Endothelial cell of umbilical vein (primary cell): ENCODE measurements around the gene HCLS1. TPM values are rescaled to one million over a fixed set of nuclear protein-coding genes. Genes with fewer than 3 reads are reported as not detected.

Experiments
- BruUV-seq: library from RNA; stranded (reverse); fragments of 400-500 nt; replicated peaks from 2 replicates; lab custom pipeline; 2021; lab: Mats Ljungman, UMichigan
- CTCF ChIA-PET: fragments of 300-600, 350-600 bp; sonication (Branson Sonifier 250); formaldehyde crosslinking; loops from one replicate; lab custom pipeline; 2021; ENCODE audit warnings: antibody characterized with exemption, inconsistent platforms; lab: Charles Lee
- POLR2A ChIA-PET: fragments of 300-600, 350-600 bp; sonication (Branson Sonifier 250); formaldehyde crosslinking; loops from one replicate; lab custom pipeline; 2021; ENCODE audit warnings: antibody characterized with exemption, inconsistent platforms; lab: Charles Lee
- DNase-seq: peaks from one replicate; pipeline ENCODE4 v3.0.0-alpha.2; 2011; ENCODE audit warnings: low read depth, low spot score
- FAIRE-seq: peaks from 2 replicates; lab custom pipeline; 2011; peaks lifted over from hg19 to GRCh38; lab: Jason Lieb, UNC
- H2AFZ ChIP-seq: 2 replicates; pipeline ENCODE4 v1.6.0; 2012; ENCODE audit warnings: low read depth, low read length, control low read depth, inconsistent platforms
- H3K27ac ChIP-seq: 2 replicates; pipeline ENCODE4 v1.5.1; 2011; ENCODE audit warnings: low read depth, mild to moderate bottlenecking, control low read depth, low read length, moderate library complexity; ENCODE audit not compliant: insufficient read depth
- H3K27me3 ChIP-seq, 2 experiments: 2 replicates each; pipeline versions ENCODE4 v1.6.0 to v1.6.1; 2011; ENCODE audit warnings: low read length in 2 of 2, mixed read lengths in 1 of 2; ENCODE audit not compliant: control insufficient read depth in 2 of 2, insufficient read depth in 2 of 2
- H3K36me3 ChIP-seq, 2 experiments: 2 replicates in 1 of 2; 3 replicates in 1 of 2; pipeline ENCODE4 v1.5.1; 2011; ENCODE audit warnings: low read length in 2 of 2, mild to moderate bottlenecking in 1 of 2, moderate library complexity in 1 of 2; ENCODE audit not compliant: control insufficient read depth in 2 of 2, insufficient read depth in 2 of 2; ENCODE audit errors: extremely low read depth in 1 of 2
- H3K4me1 ChIP-seq: 3 replicates; pipeline ENCODE4 v1.5.1; 2011; ENCODE audit warnings: mild to moderate bottlenecking, low read length; ENCODE audit not compliant: control insufficient read depth, insufficient read depth; ENCODE audit errors: extremely low read depth
- H3K4me2 ChIP-seq: 2 replicates; pipeline ENCODE4 v1.6.1; 2011; ENCODE audit warnings: low read length, control low read depth, mixed read lengths; ENCODE audit not compliant: insufficient read depth
- H3K4me3 ChIP-seq, 3 experiments: fragments of 200-600 bp in 1 of 3; sonication (generic), shearing (Covaris generic) in 1 of 3; replicated peaks in 1 of 3; 2 replicates each; pipeline ENCODE4 v1.5.1; 2011 to 2016; ENCODE audit warnings: control low read depth in 3 of 3, low read length in 3 of 3, mild to moderate bottlenecking in 2 of 3, inconsistent platforms in 1 of 3, low read depth in 1 of 3, moderate library complexity in 1 of 3; ENCODE audit not compliant: insufficient read depth in 1 of 3
- H3K79me2 ChIP-seq: 2 replicates; pipeline ENCODE4 v1.6.0; 2012; ENCODE audit warnings: low read length, inconsistent platforms; ENCODE audit not compliant: control insufficient read depth, insufficient read depth
- H3K9ac ChIP-seq: replicated peaks from 2 replicates; pipeline ENCODE3; 2011; ENCODE audit warnings: low read length, control low read depth; ENCODE audit not compliant: insufficient read depth; ENCODE audit errors: extremely low read depth
- H3K9me1 ChIP-seq: replicated peaks from 3 replicates; pipeline ENCODE4 v1.6.0; 2011; ENCODE audit warnings: mild to moderate bottlenecking, low read length; ENCODE audit not compliant: control insufficient read depth, insufficient read depth; ENCODE audit errors: extremely low read depth
- H3K9me3 ChIP-seq: replicated peaks from 2 replicates; pipeline ENCODE4 v1.5.1; 2012; ENCODE audit warnings: low read length, inconsistent platforms; ENCODE audit not compliant: control insufficient read depth, insufficient read depth
- H4K20me1 ChIP-seq: replicated peaks from 2 replicates; pipeline ENCODE3; 2011; ENCODE audit warnings: mild to moderate bottlenecking, low read length; ENCODE audit not compliant: control insufficient read depth, insufficient read depth; ENCODE audit errors: extremely low read depth
- CTCF ChIP-seq, 2 donors: IDR thresholded peaks; 1 replicate in 1 of 2; 2 replicates in 1 of 2; pipeline ENCODE4 v1.5.1; 2011; ENCODE audit warnings: low read length in 2 of 2, mild to moderate bottlenecking in 2 of 2, moderate library complexity in 2 of 2, control low read depth in 1 of 2, inconsistent platforms in 1 of 2, low read depth in 1 of 2; ENCODE audit not compliant: insufficient read depth in 1 of 2; ENCODE audit errors: extremely low read depth in 1 of 2
- EZH2 ChIP-seq: IDR thresholded peaks from 2 replicates; pipeline ENCODE4 v1.6.1; 2012; ENCODE audit warnings: borderline replicate concordance, low read depth, mild to moderate bottlenecking, moderate library complexity, low read length, inconsistent platforms; ENCODE audit not compliant: severe bottlenecking
- FOS ChIP-seq: IDR thresholded peaks from 2 replicates; pipeline ENCODE4 v1.6.1; 2011; ENCODE audit warnings: mild to moderate bottlenecking, low read length, moderate library complexity, borderline replicate concordance; ENCODE audit not compliant: insufficient read depth
- GATA2 ChIP-seq: IDR thresholded peaks from 2 replicates; pipeline ENCODE4 v1.7.0; 2011; ENCODE audit warnings: low read depth, mild to moderate bottlenecking, moderate library complexity, mixed read lengths, low read length; ENCODE audit not compliant: insufficient read length, insufficient read depth
- JUN ChIP-seq: IDR thresholded peaks from 2 replicates; pipeline ENCODE4 v1.6.1; 2011; ENCODE audit warnings: borderline replicate concordance, low read depth; ENCODE audit not compliant: insufficient read length, insufficient read depth
- MAX ChIP-seq: IDR thresholded peaks from 2 replicates; pipeline ENCODE4 v1.6.1; 2011; ENCODE audit not compliant: insufficient read depth, insufficient read length
- MYC ChIP-seq: IDR thresholded peaks from one replicate; pipeline ENCODE4 v1.6.1; 2011; ENCODE audit warnings: mild to moderate bottlenecking, low read depth, low read length
- POLR2A ChIP-seq: IDR thresholded peaks from 2 replicates; pipeline ENCODE4 v1.6.1; 2012; ENCODE audit warnings: low read depth, mild to moderate bottlenecking, control low read depth, low read length
- POLR2AphosphoS5 ChIP-seq: IDR thresholded peaks from 2 replicates; pipeline ENCODE4 v1.6.1; 2012; ENCODE audit warnings: low read depth, mild to moderate bottlenecking, control low read depth, low read length, moderate library complexity; ENCODE audit not compliant: insufficient read depth
- dilution Hi-C: fragments of 300-500 bp; cut with MboI; formaldehyde crosslinking; loops from one replicate; pipeline ENCODE4 v1.15.0; 2019; ENCODE audit warnings: low sequenced_read_pairs; ENCODE audit not compliant: extremely low pct_ligation_motif_present
- intact Hi-C: fragments of 100-400 bp; cut with micrococcal nuclease; formaldehyde crosslinking; loops from one replicate; pipeline ENCODE4 v1.10.0; 2022
- polyA plus RNA-seq, 4 experiments: library from polyadenylated mRNA; depleted of rRNA in 3 of 4; stranded (reverse) in 3 of 4; unstranded in 1 of 4; fragments of >200 nt; gene quantifications; 2 replicates each; pipeline versions ENCODE4 v1.2.1 to v1.2.3, GENCODE V29; 2011 to 2012; ENCODE audit warnings: missing spikeins in 1 of 4
- total RNA-seq: library from RNA; stranded (reverse); gene quantifications from 2 replicates; pipeline ENCODE4 v1.2.3, GENCODE V29; 2021

Gene HCLS1
- total and polyA plus RNA-seq, 2 donors (not counting 3 experiments of a cell fraction or from before 2014, with no cell fraction given) = 51.9 to 63.5 TPM

GRCh38 chr3:121651684-121652083 lies 9.0 kb downstream of the HCLS1 start:
- Histone ChIP-seq H3K4me3 (no peak overlapping the region), H3K27ac (no peak overlapping the region), H3K9ac (no peak overlapping the region), H3K9me3 (no peaks in the 10 kb centered on the region), H2AFZ (no peak overlapping the region), H3K4me2 (no peak overlapping the region), H4K20me1 (no peaks in the 10 kb centered on the region), H3K4me1 (peaks cover 15% of the 10 kb centered on the region), H3K79me2 (no peaks in the 10 kb centered on the region), H3K9me1 (no peaks in the 10 kb centered on the region), H3K27me3 (no peaks in the 10 kb centered on the region), H3K36me3 (peaks cover 0 to 2% of the 10 kb centered on the region in 2 experiments)
- dilution Hi-C loops = no loop called here
- FAIRE-seq = no peak
- POLR2A ChIA-PET = no interaction called here
- intact Hi-C loops = no loop called here
- TF ChIP-seq CTCF (IDR thresholded peaks at IDR 0.05; ENCODE audit: extremely low read depth in 1 of 2, insufficient read depth in 1 of 2, low read depth in 1 of 2, low read length in 2 of 2) = no peak
- no peak for TF ChIP-seq MYC
- TF ChIP-seq EZH2 = no peak
- no peak for TF ChIP-seq JUN
- no peak for TF ChIP-seq GATA2
- no peak for TF ChIP-seq POLR2AphosphoS5
- TF ChIP-seq FOS = no peak
- TF ChIP-seq MAX = no peak
- no peak for TF ChIP-seq POLR2A
- BruUV-seq = no TSS peak
- DNase-seq = peak; percentile 38
- CTCF ChIA-PET = no interaction called here
